Ishikawa (cell line): ENCODE data around the gene SMAD1.

Experiments used
- CEBPB ChIP-seq: IDR thresholded peaks from 2 replicates; pipeline ENCODE4 v1.6.1; 2012
- CREB1 ChIP-seq: IDR thresholded peaks from 2 replicates; pipeline ENCODE4 v1.6.1; 2012; ENCODE audit warnings: low read depth
- EGR1 ChIP-seq: IDR thresholded peaks from 2 replicates; pipeline ENCODE4 v1.6.1; 2012
- EP300 ChIP-seq: IDR thresholded peaks from 2 replicates; pipeline ENCODE4 v1.6.1; 2012; ENCODE audit warnings: borderline replicate concordance
- FOXM1 ChIP-seq: IDR thresholded peaks from 2 replicates; pipeline ENCODE4 v1.6.1; 2012; ENCODE audit warnings: low read depth, borderline replicate concordance
- MAX ChIP-seq: IDR thresholded peaks from 2 replicates; pipeline ENCODE4 v1.6.1; 2012
- NFIC ChIP-seq: IDR thresholded peaks from 2 replicates; pipeline ENCODE4 v1.6.1; 2012
- RAD21 ChIP-seq: IDR thresholded peaks from 2 replicates; pipeline ENCODE4 v1.6.1; 2012; ENCODE audit warnings: low read depth
- REST ChIP-seq: IDR thresholded peaks from 2 replicates; pipeline ENCODE4 v1.6.1; 2012; ENCODE audit warnings: low read depth, mild to moderate bottlenecking
- TAF1 ChIP-seq: IDR thresholded peaks from 2 replicates; pipeline ENCODE4 v1.6.1; 2012; ENCODE audit warnings: low read depth, mild to moderate bottlenecking
- TCF12 ChIP-seq: IDR thresholded peaks from 2 replicates; pipeline ENCODE4 v1.6.1; 2012; ENCODE audit warnings: low read depth
- TEAD4 ChIP-seq: IDR thresholded peaks from 2 replicates; pipeline ENCODE4 v1.6.1; 2012
- USF1 ChIP-seq: IDR thresholded peaks from 2 replicates; pipeline ENCODE4 v1.6.1; 2012
- YY1 ChIP-seq: IDR thresholded peaks from 2 replicates; pipeline ENCODE4 v1.6.1; 2012; ENCODE audit warnings: low read depth
- ZBTB7A ChIP-seq: IDR thresholded peaks from 2 replicates; pipeline ENCODE4 v1.6.1; 2012; ENCODE audit warnings: low read depth

SMAD1 gene

GRCh38 chr4:145481942-145482208 is 222 bp downstream of the SMAD1 start:
- no peak for TF ChIP-seq RAD21
- 0 out of 2 replicates have a peak, but pooled peaks have one; percentile 6 for TF ChIP-seq TAF1
- no peak for TF ChIP-seq CEBPB
- no peak for TF ChIP-seq FOXM1
- TF ChIP-seq ZBTB7A: peak; percentile 55; the same call in 1 of the 2 replicates

- peak; percentile 17; the same call in 1 of the 2 replicates for TF ChIP-seq NFIC
- TF ChIP-seq TCF12: 0 out of 2 replicates have a peak, but pooled peaks have one; percentile 11
- no peak for TF ChIP-seq TEAD4
- no peak for TF ChIP-seq FOXM1
- no peak; the same call in 1 of the 2 replicates for TF ChIP-seq EGR1
- no peak; the same call in none of the 2 replicates for TF ChIP-seq TAF1
- no peak for TF ChIP-seq EP300
- no peak for TF ChIP-seq RAD21
- peak; percentile 67 for TF ChIP-seq CEBPB
- TF ChIP-seq MAX: peak; percentile 36; the same call in 1 of the 2 replicates
- TF ChIP-seq YY1: peak; percentile 66
- no peak for TF ChIP-seq REST
- TF ChIP-seq ZBTB7A: peak; percentile 36; the same call in 1 of the 2 replicates
- no peak for TF ChIP-seq USF1
- no peak for TF ChIP-seq CREB1
These were observed 770 bp downstream of the SMAD1 start for GRCh38 chr4:145482209-145483037.

GRCh38 chr4:145483514-145483913 is 1.9 kb downstream of the SMAD1 start:
- TF ChIP-seq CREB1 (no peak), MAX (no peak), ZBTB7A (no peak), TAF1 (no peak), TCF12 (no peak), YY1 (no peak), EP300 (no peak), RAD21 (no peak), NFIC (no peak), EGR1 (no peak), CEBPB (no peak), TEAD4 (no peak), FOXM1 (no peak), USF1 (no peak)

- TF ChIP-seq EP300 (no peak), RAD21 (no peak), YY1 (no peak), EGR1 (no peak), MAX (no peak), TCF12 (no peak), CEBPB (no peak), USF1 (no peak), CREB1 (no peak), TEAD4 (no peak), FOXM1 (no peak), REST (no peak), NFIC (no peak), TAF1 (no peak), ZBTB7A (no peak)
These were observed 2.7 kb downstream of the SMAD1 start for GRCh38 chr4:145484225-145484846.

- TF ChIP-seq EGR1 (no peak), TCF12 (no peak), NFIC (no peak)
These were observed 3.5 kb downstream of the SMAD1 start for GRCh38 chr4:145485120-145485519.
